ENCODE measurements around the gene MICALL1.
"Not testable (repeated sequence)": the region's sequence is repeated elsewhere in the genome, so short reads cannot be mapped to it uniquely, and the experiment has no call there.

MICALL1 gene

GRCh38 chr22:37943136-37943824 is 37.2 kb downstream of the MICALL1 start:
- Histone ChIP-seq H3K27me3 (ENCODE audit: insufficient read depth, low read length, poor library complexity) (no peaks in the 10 kb centered on the region), H4K20me1 (ENCODE audit: insufficient read depth, low read length) (no peaks in the 10 kb centered on the region), H3K4me3 (ENCODE audit: low read depth in 1 of 2, low read length in 2 of 2) (no peak overlapping the region), H2AFZ (ENCODE audit: low read depth, low read length) (no peak overlapping the region), H3K9me3 (ENCODE audit: insufficient read depth, low read length, severe bottlenecking) (no peaks in the 10 kb centered on the region), H3K36me3 (ENCODE audit: insufficient read depth, low read length) (peaks cover 4% of the 10 kb centered on the region), H3K27ac (ENCODE audit: low read length) (no peak overlapping the region), H3K4me2 (ENCODE audit: insufficient read depth, low read length) (no peak overlapping the region), H3K9ac (ENCODE audit: low read depth, low read length) (no peak overlapping the region), H3K79me2 (ENCODE audit: insufficient read depth, low read length) (no peaks in the 10 kb centered on the region), H3K4me1 (ENCODE audit: insufficient read depth, low read length) (no peaks in the 10 kb centered on the region)
- ATAC-seq (ENCODE audit: insufficient read depth, low read depth) (no peak), DNase-seq (no peak)
- TF ChIP-seq EZH2 (IDR thresholded peaks at IDR 0.05; ENCODE audit: borderline replicate concordance, low read depth, low read length, severe bottlenecking) (no peak), CTCF (IDR thresholded peaks at IDR 0.05; ENCODE audit: borderline replicate concordance, extremely low read depth, low read length, poor library complexity, severe bottlenecking) (no peak)

GRCh38 chr22:37943825-37944198 is 37.7 kb downstream of the MICALL1 start:
- Histone ChIP-seq H3K27me3 (ENCODE audit: insufficient read depth, low read length, poor library complexity) (no peaks in the 10 kb centered on the region), H3K27ac (ENCODE audit: low read length) (no peak overlapping the region), H4K20me1 (ENCODE audit: insufficient read depth, low read length) (no peaks in the 10 kb centered on the region), H3K4me1 (ENCODE audit: insufficient read depth, low read length) (no peaks in the 10 kb centered on the region), H3K79me2 (ENCODE audit: insufficient read depth, low read length) (no peaks in the 10 kb centered on the region), H3K9me3 (ENCODE audit: insufficient read depth, low read length, severe bottlenecking) (no peaks in the 10 kb centered on the region), H3K4me3 (ENCODE audit: low read depth in 1 of 2, low read length in 2 of 2) (no peak overlapping the region), H2AFZ (ENCODE audit: low read depth, low read length) (no peak overlapping the region), H3K4me2 (ENCODE audit: insufficient read depth, low read length) (no peak overlapping the region), H3K36me3 (ENCODE audit: insufficient read depth, low read length) (peaks cover 4% of the 10 kb centered on the region), H3K9ac (ENCODE audit: low read depth, low read length) (no peak overlapping the region)
- TF ChIP-seq CTCF (IDR thresholded peaks at IDR 0.05; ENCODE audit: borderline replicate concordance, extremely low read depth, low read length, poor library complexity, severe bottlenecking): no peak
- TF ChIP-seq EZH2 (IDR thresholded peaks at IDR 0.05; ENCODE audit: borderline replicate concordance, low read depth, low read length, severe bottlenecking): no peak
- ATAC-seq (ENCODE audit: insufficient read depth, low read depth) (no peak), DNase-seq (no peak)

- H3K27ac ChIP-seq (ENCODE audit: low read length); ATAC-seq (ENCODE audit: insufficient read depth, low read depth): not testable (repeated sequence)
Measured at GRCh38 chr22:37944423-37944822, 38.3 kb downstream of the MICALL1 start.

GRCh38 chr22:37947142-37947795 is 41.2 kb downstream of the MICALL1 start:
- not testable (repeated sequence) for ATAC-seq (ENCODE audit: insufficient read depth, low read depth); H3K4me3 ChIP-seq (ENCODE audit: low read depth in 1 of 2, low read length in 2 of 2); H4K20me1 ChIP-seq (ENCODE audit: insufficient read depth, low read length); H3K9ac ChIP-seq (ENCODE audit: low read depth, low read length); H3K79me2 ChIP-seq (ENCODE audit: insufficient read depth, low read length); H2AFZ ChIP-seq (ENCODE audit: low read depth, low read length); H3K4me1 ChIP-seq (ENCODE audit: insufficient read depth, low read length); H3K36me3 ChIP-seq (ENCODE audit: insufficient read depth, low read length); H3K27ac ChIP-seq (ENCODE audit: low read length); DNase-seq; H3K4me2 ChIP-seq (ENCODE audit: insufficient read depth, low read length); H3K27me3 ChIP-seq (ENCODE audit: insufficient read depth, low read length, poor library complexity); H3K9me3 ChIP-seq (ENCODE audit: insufficient read depth, low read length, severe bottlenecking)

More at GRCh38 chr22:37944423-37944822, 38.3 kb downstream of the MICALL1 start:
- not testable (repeated sequence) for H3K4me2 ChIP-seq (ENCODE audit: insufficient read depth, low read length); H3K36me3 ChIP-seq (ENCODE audit: insufficient read depth, low read length); H3K9ac ChIP-seq (ENCODE audit: low read depth, low read length); H3K79me2 ChIP-seq (ENCODE audit: insufficient read depth, low read length); DNase-seq; H3K4me3 ChIP-seq (ENCODE audit: low read depth in 1 of 2, low read length in 2 of 2); H2AFZ ChIP-seq (ENCODE audit: low read depth, low read length); H4K20me1 ChIP-seq (ENCODE audit: insufficient read depth, low read length); H3K9me3 ChIP-seq (ENCODE audit: insufficient read depth, low read length, severe bottlenecking); H3K27me3 ChIP-seq (ENCODE audit: insufficient read depth, low read length, poor library complexity); H3K4me1 ChIP-seq (ENCODE audit: insufficient read depth, low read length)
